DMS 273 (cell line): ENCODE results near the gene CCDC85A.

ENCODE experiments used
- DNase-seq: peaks from one replicate; lab custom pipeline; 2025; ENCODE audit not compliant: unreplicated experiment; lab: John Stamatoyannopoulos, UW

CCDC85A gene

DNA sequence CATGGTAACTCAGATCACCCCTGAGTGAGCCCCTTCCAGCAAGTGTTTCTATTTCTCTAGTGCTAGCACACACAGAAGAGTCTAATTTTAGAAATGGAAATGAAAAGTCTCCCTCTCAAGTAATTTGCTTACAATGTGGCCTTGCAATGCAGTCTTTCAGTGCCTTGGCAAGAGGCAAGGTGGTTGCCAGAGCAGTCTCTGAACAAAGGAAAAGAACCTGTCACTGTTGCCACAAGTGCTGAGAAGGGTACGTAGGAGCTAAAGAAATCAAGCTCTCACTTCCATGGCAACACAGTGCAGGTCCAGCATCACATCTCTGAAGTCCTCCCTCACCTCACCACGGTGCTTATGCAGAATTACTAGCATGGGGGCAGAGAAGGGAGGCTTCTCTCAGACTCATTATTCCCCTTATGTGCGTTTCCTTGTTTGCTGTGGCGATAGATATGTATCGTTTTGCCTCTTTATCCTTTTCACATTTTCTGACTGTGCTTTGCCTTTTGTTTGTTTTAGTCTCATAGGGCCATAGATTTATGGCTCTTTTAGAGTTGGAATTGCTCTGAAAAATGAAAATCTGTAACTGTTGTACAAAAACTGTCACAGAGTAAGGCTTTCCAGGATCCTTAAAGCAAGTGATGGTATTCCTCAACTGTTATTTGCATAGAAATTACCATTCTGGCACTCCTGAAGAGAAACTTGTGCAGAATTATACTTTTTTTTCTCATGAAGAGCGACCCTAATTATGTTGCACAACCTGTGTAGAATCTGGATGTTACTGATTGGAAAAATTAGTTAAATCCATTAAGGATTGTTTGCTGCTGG is 164.8 kb downstream of the CCDC85A start:
- no peak for DNase-seq

GRCh38 chr2:56357655-56358295 is 174.0 kb downstream of the CCDC85A start:
- DNase-seq = peak; percentile 36

DNA sequence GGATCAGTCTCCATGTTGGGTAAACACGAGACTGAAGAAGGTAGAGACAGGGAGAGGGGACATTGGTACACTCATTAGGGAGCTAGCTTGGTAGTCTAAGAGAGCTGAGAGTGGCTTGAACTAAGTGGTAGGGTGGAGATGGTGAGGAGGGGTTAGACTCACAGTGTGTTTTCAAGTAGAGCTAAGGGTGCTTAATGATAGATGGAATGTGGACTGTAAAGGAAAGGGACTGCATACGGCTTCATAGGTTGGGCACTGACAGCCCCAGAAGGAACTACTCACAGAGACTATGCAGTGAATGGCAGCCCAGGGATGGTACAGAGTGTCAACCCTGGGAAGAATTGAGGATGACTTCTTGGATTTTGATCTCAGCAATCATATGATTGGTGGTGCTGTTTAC is 178.1 kb downstream of the CCDC85A start:
- DNase-seq = no peak

- DNase-seq = no peak
Observed at GRCh38 chr2:56364902-56365301, 181.1 kb downstream of the CCDC85A start.

GRCh38 chr2:56369316-56369715 is 185.5 kb downstream of the CCDC85A start:
- DNase-seq = no peak

- DNase-seq = no peak
Observed at GRCh38 chr2:56372071-56372656, 188.4 kb downstream of the CCDC85A start.

GRCh38 chr2:56375251-56375650 is 191.5 kb downstream of the CCDC85A start:
- DNase-seq = no peak

DNA sequence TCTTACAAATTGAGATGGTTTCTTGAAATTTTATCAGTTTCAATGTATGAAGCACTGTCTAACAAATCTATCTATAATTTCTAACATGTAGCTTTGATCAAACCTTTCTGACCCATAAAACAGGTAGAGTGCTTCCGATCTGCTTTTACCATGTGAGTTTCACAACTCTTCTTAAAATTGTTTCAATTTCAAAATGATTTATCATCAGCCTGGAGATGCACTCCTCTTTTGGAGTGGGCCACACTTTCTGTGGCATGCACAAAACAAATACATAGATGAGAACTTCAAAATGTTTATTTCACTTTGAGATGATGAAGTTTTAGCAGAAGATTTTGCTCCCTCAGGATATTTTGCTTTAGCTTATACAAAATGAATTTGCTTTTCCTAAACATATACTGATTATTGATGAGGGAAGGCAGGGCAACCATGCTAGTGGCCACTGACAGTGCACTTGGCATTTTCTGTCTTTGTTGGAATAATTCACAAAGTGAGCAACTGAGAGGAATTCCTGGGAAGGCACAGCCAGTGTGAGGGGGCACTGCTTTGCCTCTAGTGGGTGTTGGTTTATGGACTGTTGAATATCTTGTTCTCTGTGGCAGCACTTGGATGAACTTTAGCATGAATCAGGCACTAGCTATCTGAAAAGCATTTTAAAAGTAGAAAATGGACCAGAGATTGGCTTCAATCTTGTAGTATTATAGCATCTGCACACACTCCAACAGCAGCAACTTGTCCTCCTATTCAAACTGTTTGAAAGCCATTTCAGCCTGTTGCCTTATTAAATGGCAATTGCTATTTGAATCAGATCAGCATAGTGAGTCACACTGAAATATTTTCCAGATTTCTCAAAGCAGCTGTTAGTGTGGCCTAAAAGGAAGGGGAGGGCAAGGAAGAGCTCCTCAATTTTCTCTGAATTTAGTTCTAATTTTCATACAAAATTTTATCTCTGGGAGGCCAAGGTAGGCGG is 193.2 kb downstream of the CCDC85A start:
- no peak for DNase-seq

- no peak for DNase-seq
Observed at GRCh38 chr2:56379066-56379465, 195.3 kb downstream of the CCDC85A start.

GRCh38 chr2:56380861-56381260 is 197.1 kb downstream of the CCDC85A start:
- no peak for DNase-seq

DNA sequence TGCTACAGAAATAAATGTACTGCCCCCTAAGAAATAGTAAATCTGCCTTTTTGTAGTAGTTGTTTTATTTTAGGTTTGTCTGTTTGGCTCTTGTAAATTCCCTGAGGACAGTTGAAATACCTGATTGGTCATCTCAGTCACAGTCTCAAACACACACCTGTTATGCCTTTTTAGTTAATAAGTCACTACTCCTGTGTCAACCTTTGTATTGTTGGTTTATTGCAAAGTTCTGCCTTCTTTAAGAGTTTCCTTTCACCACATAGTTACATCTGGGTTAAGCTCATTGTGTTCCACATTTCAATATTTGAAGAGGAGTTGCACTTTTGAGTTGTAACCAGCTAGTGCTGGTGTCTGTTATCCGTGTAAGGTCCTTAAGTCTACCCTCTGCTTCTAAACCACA is 198.7 kb downstream of the CCDC85A start:
- DNase-seq = no peak

GRCh38 chr2:56386657-56387056 is 202.9 kb downstream of the CCDC85A start:
- no peak for DNase-seq

DNA sequence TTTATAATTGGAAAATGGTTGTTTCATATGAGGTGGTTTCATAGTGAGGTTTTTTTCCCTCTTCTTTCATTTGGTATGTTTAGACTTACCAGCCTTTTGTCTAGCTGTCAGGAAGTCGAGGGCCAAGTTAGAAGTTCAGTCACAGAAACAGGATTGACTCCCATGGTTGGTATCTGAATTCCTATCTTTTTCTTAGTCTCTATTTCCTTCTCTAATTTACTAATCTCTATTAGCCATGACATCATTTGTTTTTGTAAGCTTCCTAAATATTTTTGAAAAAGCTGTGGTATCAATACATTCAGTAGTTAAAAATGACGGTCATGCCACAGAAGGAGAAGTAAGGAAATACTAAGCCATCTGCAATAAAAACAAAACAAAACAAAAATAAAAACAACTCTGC is 206.9 kb downstream of the CCDC85A start:
- DNase-seq = no peak

DNA sequence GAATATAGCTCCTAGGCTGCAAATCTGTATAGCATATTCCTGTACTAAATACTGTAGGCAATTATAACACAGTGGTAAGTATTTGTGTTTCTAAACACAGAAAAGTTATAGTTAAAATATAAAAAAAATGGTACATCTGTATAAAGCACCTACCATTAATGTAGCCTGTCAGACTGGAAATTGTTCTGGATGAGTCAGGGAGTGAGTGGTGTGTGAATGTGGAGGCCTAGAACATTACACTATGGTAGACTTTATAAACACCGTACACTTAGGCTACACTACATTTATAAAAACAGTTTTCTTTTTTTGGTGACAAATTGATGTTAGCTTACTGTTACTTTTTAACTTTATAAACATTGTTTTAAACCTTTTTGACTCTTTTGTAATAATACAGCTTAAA is 226.3 kb downstream of the CCDC85A start:
- DNase-seq = no peak

GRCh38 chr2:56416500-56417176 is 232.8 kb downstream of the CCDC85A start:
- no peak for DNase-seq
